IMR-90 (cell line): ENCODE data around the gene CDCP1. TPM values are rescaled to one million over a fixed set of nuclear protein-coding genes. Genes with fewer than 3 reads are reported as not detected.
A peak's percentile ranks its signal among the peaks of the same experiment; 100 is the strongest.

Experiments
- ATAC-seq: fragments of 200-7000 bp; cut with Tn5 transposase; 2 replicates; pipeline ENCODE4 v1.9.1; 2020; ENCODE audit warnings: low read depth, mild to moderate bottlenecking, moderate library complexity
- BruUV-seq: library from RNA; stranded (reverse); fragments of 400-500 nt; replicated peaks from 2 replicates; lab custom pipeline; 2021; lab: Mats Ljungman, UMichigan
- CTCF ChIA-PET: fragments of 300-600 bp; formaldehyde crosslinking; extraction: SDS; loops from one replicate; lab custom pipeline; 2021; ENCODE audit warnings: antibody characterized with exemption; lab: Yijun Ruan, JAX
- POLR2A ChIA-PET: fragments of 300-600 bp; sonication (Branson Sonifier 250); formaldehyde crosslinking; loops from one replicate; lab custom pipeline; 2022; ENCODE audit warnings: antibody characterized with exemption; ENCODE audit not compliant: unreplicated experiment; lab: Charles Lee
- DNase-seq: peaks from one replicate; pipeline ENCODE4 v3.0.0; 2013
- H2AFZ ChIP-seq: replicated peaks from 2 replicates; pipeline ENCODE3; 2013; ENCODE audit warnings: low read length, mild to moderate bottlenecking; ENCODE audit not compliant: poor library complexity
- H2AK5ac ChIP-seq: 2 replicates; pipeline ENCODE4 v1.6.1; 2013; ENCODE audit warnings: low read depth, low read length, inconsistent platforms
- H2AK9ac ChIP-seq: replicated peaks from 2 replicates; pipeline ENCODE3; 2013; ENCODE audit warnings: mild to moderate bottlenecking, low read depth, low read length, moderate library complexity; ENCODE audit not compliant: poor library complexity
- H2BK120ac ChIP-seq: 2 replicates; pipeline ENCODE4 v1.6.1; 2013; ENCODE audit warnings: low read depth, low read length, inconsistent platforms
- H2BK15ac ChIP-seq: 3 replicates; pipeline ENCODE4 v1.6.1; 2013; ENCODE audit warnings: low read depth, low read length, inconsistent platforms
- H2BK20ac ChIP-seq: 2 replicates; pipeline ENCODE4 v1.6.1; 2013; ENCODE audit warnings: low read depth, mild to moderate bottlenecking, inconsistent platforms, low read length, moderate library complexity
- H2BK5ac ChIP-seq: 2 replicates; pipeline ENCODE4 v1.6.1; 2013; ENCODE audit warnings: mild to moderate bottlenecking, low read depth, low read length, inconsistent platforms; ENCODE audit not compliant: poor library complexity, severe bottlenecking
- H3K14ac ChIP-seq: replicated peaks from 2 replicates; pipeline ENCODE4 v1.6.1; 2013; ENCODE audit warnings: low read depth, low read length, inconsistent platforms
- H3K18ac ChIP-seq: 2 replicates; pipeline ENCODE4 v1.6.1; 2013; ENCODE audit warnings: low read depth, low read length, control low read depth
- H3K23ac ChIP-seq: 2 replicates; pipeline ENCODE4 v1.6.1; 2013; ENCODE audit warnings: low read depth, low read length, inconsistent platforms
- H3K27ac ChIP-seq: 2 replicates; pipeline ENCODE4 v1.5.1; 2013; ENCODE audit warnings: mild to moderate bottlenecking, control low read depth, low read length; ENCODE audit not compliant: insufficient read depth
- H3K27me3 ChIP-seq: 2 replicates; pipeline ENCODE4 v1.6.1; 2013; ENCODE audit warnings: low read length; ENCODE audit not compliant: control insufficient read depth, insufficient read depth
- H3K36me3 ChIP-seq: 2 replicates; pipeline ENCODE4 v1.6.1; 2013; ENCODE audit warnings: low read length, mixed read lengths; ENCODE audit not compliant: control insufficient read depth, insufficient read depth
- H3K4ac ChIP-seq: 2 replicates; pipeline ENCODE4 v1.6.1; 2013; ENCODE audit warnings: low read depth, low read length, inconsistent platforms
- H3K4me1 ChIP-seq: 2 replicates; pipeline ENCODE4 v1.6.1; 2013; ENCODE audit warnings: low read length, mixed read lengths; ENCODE audit not compliant: control insufficient read depth, insufficient read depth
- H3K4me2 ChIP-seq: 2 replicates; pipeline ENCODE4 v1.6.1; 2013; ENCODE audit warnings: low read depth, mild to moderate bottlenecking, control low read depth, low read length, moderate library complexity
- H3K4me3 ChIP-seq: 2 replicates; pipeline ENCODE4 v1.5.1; 2013; ENCODE audit warnings: low read depth, mild to moderate bottlenecking, control low read depth, low read length, moderate library complexity; ENCODE audit not compliant: insufficient read depth
- H3K56ac ChIP-seq: 2 replicates; pipeline ENCODE4 v1.6.1; 2013; ENCODE audit warnings: low read length, inconsistent platforms; ENCODE audit not compliant: insufficient read depth; ENCODE audit errors: extremely low read depth
- H3K79me1 ChIP-seq, 2 experiments: 2 replicates each; pipeline ENCODE4 v1.6.1; 2013; ENCODE audit warnings: low read length in 2 of 2, inconsistent platforms in 1 of 2, low read depth in 1 of 2
- H3K9ac ChIP-seq: 2 replicates; pipeline ENCODE4 v1.6.1; 2013; ENCODE audit warnings: low read depth, low read length, control low read depth
- H3K9me1 ChIP-seq: 2 replicates; pipeline ENCODE4 v1.6.1; 2013; ENCODE audit warnings: low read length, inconsistent platforms; ENCODE audit not compliant: insufficient read depth
- H3K9me3 ChIP-seq: 2 replicates; pipeline ENCODE4 v1.6.1; 2013; ENCODE audit warnings: low read length; ENCODE audit not compliant: control insufficient read depth, insufficient read depth
- H4K20me1 ChIP-seq: 2 replicates; pipeline ENCODE4 v1.6.1; 2013; ENCODE audit warnings: low read length, inconsistent platforms; ENCODE audit not compliant: insufficient read depth
- H4K5ac ChIP-seq: 2 replicates; pipeline ENCODE4 v1.6.1; 2013; ENCODE audit warnings: mild to moderate bottlenecking, low read depth, low read length, control low read depth
- H4K8ac ChIP-seq, 2 experiments: 2 replicates each; pipeline ENCODE4 v1.6.1; 2013; ENCODE audit warnings: low read depth in 2 of 2, low read length in 2 of 2, control low read depth in 1 of 2, inconsistent platforms in 1 of 2
- H4K91ac ChIP-seq: 2 replicates; pipeline ENCODE4 v1.6.1; 2013; ENCODE audit warnings: low read depth, low read length, inconsistent platforms; ENCODE audit not compliant: insufficient read depth
- BHLHE40 ChIP-seq: fragments of 150-350 bp; IDR thresholded peaks from 2 replicates; pipeline ENCODE4 v1.6.1; 2016; ENCODE audit warnings: mild to moderate bottlenecking, low read depth, low read length
- CEBPB ChIP-seq: IDR thresholded peaks from 2 replicates; pipeline ENCODE4 v1.6.1; 2012; ENCODE audit warnings: low read depth, low read length, improper control_type of control experiment
- CHD1 ChIP-seq: IDR thresholded peaks from 2 replicates; pipeline ENCODE4 v1.6.1; 2012; ENCODE audit warnings: low read depth, low read length, improper control_type of control experiment
- CTCF ChIP-seq: conservative IDR thresholded peaks from 2 replicates; pipeline ENCODE4 v1.5.1; 2012; ENCODE audit warnings: mild to moderate bottlenecking, low read depth, low read length, improper control_type of control experiment
- ELK1 ChIP-seq: fragments of 150-350 bp; IDR thresholded peaks from 2 replicates; pipeline ENCODE4 v1.6.1; 2016; ENCODE audit warnings: low read depth, mild to moderate bottlenecking, low read length, moderate library complexity, borderline replicate concordance
- FOS ChIP-seq: fragments of 150-350 bp; IDR thresholded peaks from 2 replicates; pipeline ENCODE4 v1.6.1; 2016; ENCODE audit warnings: low read depth, low read length
- MAZ ChIP-seq: IDR thresholded peaks from 2 replicates; pipeline ENCODE4 v1.6.1; 2012; ENCODE audit warnings: low read depth, mild to moderate bottlenecking, low read length, improper control_type of control experiment, moderate library complexity, borderline replicate concordance
- MXI1 ChIP-seq: IDR thresholded peaks from 2 replicates; pipeline ENCODE4 v1.6.1; 2012; ENCODE audit warnings: low read depth, mild to moderate bottlenecking, low read length, moderate library complexity, borderline replicate concordance
- NFE2L2 ChIP-seq: fragments of 150-350 bp; IDR thresholded peaks from 2 replicates; pipeline ENCODE4 v1.6.1; 2016; ENCODE audit warnings: low read depth, mild to moderate bottlenecking, low read length
- RAD21 ChIP-seq: IDR thresholded peaks from 2 replicates; pipeline ENCODE4 v1.6.1; 2012; ENCODE audit warnings: low read length, improper control_type of control experiment
- RCOR1 ChIP-seq: IDR thresholded peaks from 2 replicates; pipeline ENCODE4 v1.6.1; 2012; ENCODE audit warnings: mild to moderate bottlenecking, low read length, improper control_type of control experiment; ENCODE audit not compliant: insufficient replicate concordance
- RFX5 ChIP-seq: IDR thresholded peaks from 2 replicates; pipeline ENCODE4 v1.8.0; 2012; ENCODE audit warnings: low read depth, mild to moderate bottlenecking, low read length, moderate library complexity
- SMC3 ChIP-seq: fragments of 150-350 bp; IDR thresholded peaks from 2 replicates; pipeline ENCODE4 v1.6.1; 2016; ENCODE audit warnings: low read depth, mild to moderate bottlenecking, antibody characterized with exemption, low read length, moderate library complexity
- USF2 ChIP-seq: fragments of 150-350 bp; IDR thresholded peaks from 2 replicates; pipeline ENCODE4 v1.6.1; 2017; ENCODE audit warnings: mild to moderate bottlenecking, antibody characterized with exemption, low read length, low read depth
- WGBS, 2 experiments: methylation state at CpG; one replicate each; pipeline versions ENCODE4 v1.1.5 to v1.1.7; 2013; ENCODE audit warnings: missing lambda C conversion rate in 2 of 2; ENCODE audit not compliant: insufficient read length in 1 of 2; ENCODE audit errors: extremely low coverage in 2 of 2; 5-methylcytosine and 5-hydroxymethylcytosine counted together
- dilution Hi-C: fragments of 300-500 bp; cut with HindIII; formaldehyde crosslinking; loops from one replicate; pipeline ENCODE4 v1.14.3; 2018; ENCODE audit warnings: low sequenced_read_pairs; ENCODE audit not compliant: unreplicated experiment
- in situ Hi-C: fragments of 300-500 bp; cut with MboI; formaldehyde crosslinking; loops from 3 replicates; pipeline ENCODE4 v1.14.3; 2019; ENCODE audit warnings: low sequenced_read_pairs, inconsistent platforms, mixed read lengths
- intact Hi-C: fragments of 100-400 bp; cut with micrococcal nuclease; formaldehyde crosslinking; loops from 2 replicates; pipeline ENCODE4 v1.10.0; 2022
- polyA plus RNA-seq, 3 experiments: library from polyadenylated mRNA; depleted of rRNA; stranded (reverse); fragments of >200 nt; gene quantifications; 2 replicates each; pipeline ENCODE4 v1.2.3, GENCODE V29; 2012; ENCODE audit warnings: low replicate concordance in 1 of 3
- total RNA-seq: library from RNA; depleted of rRNA; stranded (reverse); fragments of >200 nt; gene quantifications from 2 replicates; pipeline ENCODE4 v1.2.3, GENCODE V29; 2012

The CDCP1 gene
- total and polyA plus RNA-seq, 2 of the 4 experiments (the other 2 are of a cell fraction) = 2.5 to 3.8 TPM

- peak overlapping the region; percentile 81 for H3K4ac ChIP-seq
- H2AFZ ChIP-seq = peak overlapping the region; percentile 53
- H3K23ac ChIP-seq = peak overlapping the region; percentile 14; the same call in 1 of the 2 replicates
- peak overlapping the region; percentile 77 to 90 for H4K8ac ChIP-seq
- H2AK9ac ChIP-seq = peak overlapping the region; percentile 77
- TF ChIP-seq CHD1 (no peak), CEBPB (no peak), BHLHE40 (no peak), ELK1 (no peak), RFX5 (no peak), MXI1 (no peak), FOS (no peak), NFE2L2 (no peak), SMC3 (no peak), RAD21 (no peak), CTCF (no peak), MAZ (no peak), RCOR1 (no peak), USF2 (no peak)
- intact Hi-C loops (loop anchor here (5.0 kb wide), 1 partner anchor 80 kb away; no protein-coding TSS in a partner anchor), in situ Hi-C loops (no loop called here), dilution Hi-C loops (no loop called here)
- peaks cover 21% of the 10 kb centered on the region for H3K4me1 ChIP-seq
- H3K27me3 ChIP-seq = no peaks in the 10 kb centered on the region
- H3K27ac ChIP-seq = peak overlapping the region; percentile 65
- DNase-seq (no peak), ATAC-seq (no peak)
- H4K20me1 ChIP-seq = no peaks in the 10 kb centered on the region
- peaks cover 11 to 36% of the 10 kb centered on the region in 2 experiments for H3K79me1 ChIP-seq
- BruUV-seq = no TSS peak
- peak overlapping the region; percentile 97 for H4K5ac ChIP-seq
- peak overlapping the region; percentile 61 for H2BK5ac ChIP-seq
- no peak overlapping the region for H3K56ac ChIP-seq
- no peak overlapping the region for H3K4me3 ChIP-seq
- H3K9me3 ChIP-seq = no peaks in the 10 kb centered on the region
- H3K9ac ChIP-seq = no peak overlapping the region
- H3K18ac ChIP-seq = peak overlapping the region; percentile 97
- 100% methylated on average over 2 of the region's 5 CpGs; no CpG with 5 or more reads in 1 of the 2 experiments for WGBS, 2 experiments
- H3K9me1 ChIP-seq = peaks cover 7% of the 10 kb centered on the region
- peak overlapping the region; percentile 81 for H3K14ac ChIP-seq
- peak overlapping the region; percentile 92 for H2BK20ac ChIP-seq
- H2AK5ac ChIP-seq = peak overlapping the region; percentile 93
- no peaks in the 10 kb centered on the region for H3K36me3 ChIP-seq
- POLR2A ChIA-PET = interaction anchor here (0.6 kb wide), 1 partner anchor 87 kb away, joined by 3 read pairs; no protein-coding TSS in a partner anchor
- CTCF ChIA-PET = no interaction called here
- peak overlapping the region; percentile 88 for H2BK120ac ChIP-seq
- no peak overlapping the region for H3K4me2 ChIP-seq
- peak overlapping the region; percentile 87 for H4K91ac ChIP-seq
- peak overlapping the region; percentile 84 for H2BK15ac ChIP-seq
These were observed 13.5 kb downstream of the CDCP1 start for GRCh38 chr3:45132568-45133211.
